ENCODE results near the gene NDUFS2.

- TF ChIP-seq CTCF (IDR thresholded peaks at IDR 0.05; ENCODE audit: low read depth, low read length, poor library complexity, severe bottlenecking) (no peak), EZH2phosphoT487 (IDR thresholded peaks at IDR 0.05; ENCODE audit: borderline replicate concordance, low read length) (no peak)
Observed at GRCh38 chr1:161153682-161154337, 48.4 kb upstream of the NDUFS2 start, which contains the start of gene UFC1.

Measured in DOHH2 (cell line).